ENCODE measurements around the gene CDH11.

Gene CDH11

DNA sequence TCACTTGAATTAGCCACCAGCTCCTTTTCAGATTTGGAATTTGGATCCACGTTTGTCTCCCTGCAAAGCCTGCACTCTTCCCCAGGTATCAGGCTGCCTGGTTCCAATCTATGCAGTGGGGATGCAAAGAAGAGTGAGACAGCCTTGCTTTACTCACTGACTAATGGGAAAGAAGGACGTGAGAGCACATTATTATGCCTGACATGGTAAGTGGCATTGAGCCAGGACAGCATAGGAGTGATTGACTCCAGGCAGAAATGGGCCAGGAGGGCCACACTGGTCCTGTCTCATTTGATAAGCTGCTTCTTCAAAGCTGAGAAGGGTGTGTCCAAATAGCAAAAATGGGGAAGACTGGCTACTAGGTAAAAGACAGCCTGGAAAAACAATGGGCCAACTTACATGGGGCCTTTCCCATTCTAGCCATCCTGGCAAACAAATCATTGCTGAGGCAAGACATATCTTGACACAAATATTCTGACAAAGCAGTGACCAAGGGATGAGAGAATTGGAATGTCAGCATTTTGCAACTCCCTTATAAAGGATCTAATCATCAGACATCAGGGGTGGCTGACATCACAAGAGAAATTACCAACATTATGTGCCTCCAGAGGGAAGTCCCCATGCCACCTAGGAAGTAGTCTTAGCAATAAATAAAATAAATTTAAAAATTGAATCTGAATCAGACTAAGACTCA lies 38.6 kb downstream of the CDH11 start:
- TF ChIP-seq FOXP2 (optimal IDR thresholded peaks at IDR 0.05; ENCODE audit: borderline replicate concordance, extremely low read depth, extremely low read length, insufficient read depth): no peak
- TF ChIP-seq, protein P1, sequence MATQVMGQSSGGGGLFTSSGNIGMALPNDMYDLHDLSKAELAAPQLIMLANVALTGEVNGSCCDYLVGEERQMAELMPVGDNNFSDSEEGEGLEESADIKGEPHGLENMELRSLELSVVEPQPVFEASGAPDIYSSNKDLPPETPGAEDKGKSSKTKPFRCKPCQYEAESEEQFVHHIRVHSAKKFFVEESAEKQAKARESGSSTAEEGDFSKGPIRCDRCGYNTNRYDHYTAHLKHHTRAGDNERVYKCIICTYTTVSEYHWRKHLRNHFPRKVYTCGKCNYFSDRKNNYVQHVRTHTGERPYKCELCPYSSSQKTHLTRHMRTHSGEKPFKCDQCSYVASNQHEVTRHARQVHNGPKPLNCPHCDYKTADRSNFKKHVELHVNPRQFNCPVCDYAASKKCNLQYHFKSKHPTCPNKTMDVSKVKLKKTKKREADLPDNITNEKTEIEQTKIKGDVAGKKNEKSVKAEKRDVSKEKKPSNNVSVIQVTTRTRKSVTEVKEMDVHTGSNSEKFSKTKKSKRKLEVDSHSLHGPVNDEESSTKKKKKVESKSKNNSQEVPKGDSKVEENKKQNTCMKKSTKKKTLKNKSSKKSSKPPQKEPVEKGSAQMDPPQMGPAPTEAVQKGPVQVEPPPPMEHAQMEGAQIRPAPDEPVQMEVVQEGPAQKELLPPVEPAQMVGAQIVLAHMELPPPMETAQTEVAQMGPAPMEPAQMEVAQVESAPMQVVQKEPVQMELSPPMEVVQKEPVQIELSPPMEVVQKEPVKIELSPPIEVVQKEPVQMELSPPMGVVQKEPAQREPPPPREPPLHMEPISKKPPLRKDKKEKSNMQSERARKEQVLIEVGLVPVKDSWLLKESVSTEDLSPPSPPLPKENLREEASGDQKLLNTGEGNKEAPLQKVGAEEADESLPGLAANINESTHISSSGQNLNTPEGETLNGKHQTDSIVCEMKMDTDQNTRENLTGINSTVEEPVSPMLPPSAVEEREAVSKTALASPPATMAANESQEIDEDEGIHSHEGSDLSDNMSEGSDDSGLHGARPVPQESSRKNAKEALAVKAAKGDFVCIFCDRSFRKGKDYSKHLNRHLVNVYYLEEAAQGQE (IDR thresholded peaks at IDR 0.05; ENCODE audit: insufficient read depth in 1 of 2, low read depth in 2 of 2, low read length in 2 of 2): no peak
- no peak for TF ChIP-seq SIN3A (IDR thresholded peaks at IDR 0.05; ENCODE audit: borderline replicate concordance, insufficient read depth, low read length)
- TF ChIP-seq POLR2AphosphoS5 (IDR thresholded peaks at IDR 0.05; ENCODE audit: low read depth, low read length): no peak
- no peak for TF ChIP-seq TAF1 (IDR thresholded peaks at IDR 0.05; ENCODE audit: borderline replicate concordance, insufficient read depth, low read length)

DNA sequence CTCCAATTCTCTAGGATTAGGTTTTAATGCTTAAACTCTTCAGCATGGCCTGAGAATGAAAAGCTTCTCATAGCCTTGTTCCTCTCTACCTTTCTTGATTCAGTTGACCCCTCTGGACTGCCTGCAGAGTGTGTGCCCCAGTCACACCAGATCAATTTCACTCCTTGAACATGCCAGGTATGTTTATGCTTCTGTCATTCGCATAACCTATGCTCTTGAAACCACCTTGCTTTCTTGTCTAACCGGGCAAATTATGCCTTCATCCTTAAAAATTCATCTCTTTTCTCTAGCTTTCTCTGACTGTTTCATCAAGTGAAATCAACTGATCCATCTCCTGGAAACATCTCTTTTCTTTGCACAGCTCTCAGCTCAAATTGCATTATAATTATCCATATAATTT lies 42.3 kb downstream of the CDH11 start:
- TF ChIP-seq, protein P1 (IDR thresholded peaks at IDR 0.05; ENCODE audit: insufficient read depth in 1 of 2, low read depth in 2 of 2, low read length in 2 of 2): no peak
- no peak for TF ChIP-seq POLR2AphosphoS5 (IDR thresholded peaks at IDR 0.05; ENCODE audit: low read depth, low read length)
- TF ChIP-seq SIN3A (IDR thresholded peaks at IDR 0.05; ENCODE audit: borderline replicate concordance, insufficient read depth, low read length): no peak
- TF ChIP-seq FOXP2 (optimal IDR thresholded peaks at IDR 0.05; ENCODE audit: borderline replicate concordance, extremely low read depth, extremely low read length, insufficient read depth): no peak
- TF ChIP-seq TAF1 (IDR thresholded peaks at IDR 0.05; ENCODE audit: borderline replicate concordance, insufficient read depth, low read length): no peak

DNA sequence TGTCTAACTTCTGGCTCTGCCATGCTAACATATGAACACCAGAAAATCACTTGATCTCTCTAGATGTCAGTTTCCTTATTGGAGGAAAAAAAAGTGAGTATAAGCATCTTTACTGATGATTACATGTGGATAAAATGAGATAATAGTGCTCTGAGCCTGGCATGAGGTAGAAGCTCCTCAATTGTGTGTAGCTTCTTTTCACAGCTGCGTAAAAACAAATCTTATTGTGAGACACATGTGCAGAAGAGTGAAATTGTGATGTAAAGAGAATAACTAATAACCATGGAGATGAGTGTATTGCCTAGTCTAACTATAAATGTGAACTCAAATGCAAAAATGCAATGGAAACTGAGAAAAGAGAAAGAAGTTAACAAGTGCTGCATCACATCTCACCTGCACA lies 44.7 kb downstream of the CDH11 start:
- TF ChIP-seq, protein P1 (IDR thresholded peaks at IDR 0.05; ENCODE audit: insufficient read depth in 1 of 2, low read depth in 2 of 2, low read length in 2 of 2): no peak
- TF ChIP-seq TAF1 (IDR thresholded peaks at IDR 0.05; ENCODE audit: borderline replicate concordance, insufficient read depth, low read length): no peak
- no peak for TF ChIP-seq POLR2AphosphoS5 (IDR thresholded peaks at IDR 0.05; ENCODE audit: low read depth, low read length)
- TF ChIP-seq SIN3A (IDR thresholded peaks at IDR 0.05; ENCODE audit: borderline replicate concordance, insufficient read depth, low read length): no peak
- TF ChIP-seq FOXP2 (optimal IDR thresholded peaks at IDR 0.05; ENCODE audit: borderline replicate concordance, extremely low read depth, extremely low read length, insufficient read depth): no peak

DNA sequence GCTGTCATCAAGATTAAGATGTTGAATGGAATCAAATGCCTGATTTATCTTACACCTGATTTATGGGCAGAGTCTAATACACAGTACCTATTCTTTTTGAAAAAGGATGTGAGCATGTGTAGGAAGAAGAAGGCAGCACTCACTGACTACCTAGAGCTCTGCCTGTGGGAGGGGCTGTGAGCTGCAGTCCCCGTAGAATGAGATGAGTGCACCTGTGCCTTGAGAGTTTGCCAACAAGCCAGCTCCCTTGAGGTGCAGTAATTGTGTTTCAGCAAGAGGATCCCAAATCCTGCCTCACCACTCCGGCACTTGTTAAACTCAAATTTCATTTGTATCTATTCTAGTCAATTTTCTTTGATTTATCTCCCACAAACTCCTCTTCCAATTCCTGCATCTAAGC lies 46.0 kb downstream of the CDH11 start:
- TF ChIP-seq SIN3A (IDR thresholded peaks at IDR 0.05; ENCODE audit: borderline replicate concordance, insufficient read depth, low read length) (no peak), TAF1 (IDR thresholded peaks at IDR 0.05; ENCODE audit: borderline replicate concordance, insufficient read depth, low read length) (no peak), FOXP2 (optimal IDR thresholded peaks at IDR 0.05; ENCODE audit: borderline replicate concordance, extremely low read depth, extremely low read length, insufficient read depth) (no peak), POLR2AphosphoS5 (IDR thresholded peaks at IDR 0.05; ENCODE audit: low read depth, low read length) (no peak)
- TF ChIP-seq, protein P1 (IDR thresholded peaks at IDR 0.05; ENCODE audit: insufficient read depth in 1 of 2, low read depth in 2 of 2, low read length in 2 of 2): no peak

Data from PFSK-1 (cell line).